BJ (cell line): Measurements from ENCODE around the gene MED31. TPM values are rescaled to one million over a fixed set of nuclear protein-coding genes. Genes with fewer than 3 reads are reported as not detected.
"Not testable (repeated sequence)": the region's sequence is repeated elsewhere in the genome, so short reads cannot be mapped to it uniquely, and the experiment has no call there.

Experiments used
- CTCF ChIA-PET: fragments of 350-600 bp; formaldehyde crosslinking; extraction: SDS; loops from one replicate; lab custom pipeline; 2021; ENCODE audit warnings: antibody characterized with exemption, inconsistent platforms; lab: Yijun Ruan, JAX
- POLR2A ChIA-PET: fragments of 300-600 bp; sonication (Branson Sonifier 250); formaldehyde crosslinking; extraction: SDS; loops from one replicate; lab custom pipeline; 2021; ENCODE audit warnings: antibody characterized with exemption; lab: Charles Lee
- DNase-seq: peaks from one replicate; pipeline ENCODE4 v3.0.0-alpha.2; 2011; ENCODE audit warnings: low read depth
- H3K27me3 ChIP-seq: 2 replicates; pipeline ENCODE4 v1.6.0; 2011; ENCODE audit warnings: low read length; ENCODE audit not compliant: control insufficient read depth, insufficient read depth
- H3K36me3 ChIP-seq: 2 replicates; pipeline ENCODE4 v1.5.1; 2011; ENCODE audit warnings: low read length; ENCODE audit not compliant: control insufficient read depth, insufficient read depth
- H3K4me3 ChIP-seq: 2 replicates; pipeline ENCODE4 v1.5.1; 2011; ENCODE audit warnings: low read depth, mild to moderate bottlenecking, control low read depth, low read length
- polyA plus RNA-seq: library from polyadenylated mRNA; depleted of rRNA; stranded (reverse); fragments of >200 nt; gene quantifications from 2 replicates; pipeline ENCODE4 v1.2.3, GENCODE V29; 2011; rRNA removed
- small RNA-seq: library from RNA; depleted of rRNA; stranded (forward); fragments of <200 nt; gene quantifications from one replicate; pipeline ENCODE3, GENCODE V24; 2012; ENCODE audit warnings: low replicate concordance, low read depth; ENCODE audit not compliant: insufficient read length
- TF ChIP-seq, protein P1 (sequence below): IDR thresholded peaks from 2 replicates; pipeline ENCODE4 v1.5.1; 2011; ENCODE audit warnings: low read depth, mild to moderate bottlenecking, control low read depth, inconsistent platforms, low read length, moderate library complexity; ENCODE audit not compliant: insufficient read depth

Gene MED31
- polyA plus RNA-seq, 1 experiment, result 6.9 TPM

DNA sequence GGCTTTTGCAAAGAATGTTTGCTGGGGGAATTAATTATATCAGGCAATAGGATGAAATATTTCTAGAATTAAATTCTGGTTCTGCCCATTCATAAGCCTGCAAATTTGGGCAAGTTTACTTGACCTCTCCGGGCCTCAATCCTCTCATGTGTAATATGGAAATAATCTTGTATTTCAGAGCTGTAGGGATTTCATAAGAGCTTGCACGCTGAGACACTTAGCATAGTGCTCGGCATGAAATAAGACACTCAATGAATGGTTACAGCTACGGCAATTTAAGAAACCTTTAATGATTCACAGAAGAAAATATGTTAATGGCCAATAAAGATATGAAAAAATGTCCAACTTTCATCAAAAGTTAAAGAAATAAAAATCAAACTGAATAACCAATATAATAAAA lies 54.5 kb downstream of the MED31 start:
- peaks cover 6% of the 10 kb centered on the region for H3K36me3 ChIP-seq

DNA sequence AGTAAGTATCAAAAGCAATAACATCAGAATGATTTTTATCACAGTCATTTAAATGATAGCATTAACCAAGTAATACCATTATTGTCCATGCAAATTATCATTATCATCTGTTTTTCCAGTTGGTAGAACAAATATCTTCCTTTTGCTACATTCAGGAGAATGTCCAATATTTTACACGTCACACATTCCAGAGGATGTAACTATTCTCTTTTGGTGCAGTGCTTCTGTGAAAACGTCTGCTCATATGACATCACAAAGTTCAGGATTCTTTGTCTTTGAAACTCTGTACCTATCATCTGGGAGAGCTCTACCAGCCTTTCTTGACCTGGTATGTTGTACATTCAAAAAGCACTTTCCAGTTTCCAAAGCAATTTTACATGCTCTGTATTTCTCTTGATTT lies 54.9 kb downstream of the MED31 start:
- Histone ChIP-seq H3K4me3 (no peak overlapping the region), H3K36me3 (peaks cover 6% of the 10 kb centered on the region), H3K27me3 (no peaks in the 10 kb centered on the region)
- TF ChIP-seq, protein P1, sequence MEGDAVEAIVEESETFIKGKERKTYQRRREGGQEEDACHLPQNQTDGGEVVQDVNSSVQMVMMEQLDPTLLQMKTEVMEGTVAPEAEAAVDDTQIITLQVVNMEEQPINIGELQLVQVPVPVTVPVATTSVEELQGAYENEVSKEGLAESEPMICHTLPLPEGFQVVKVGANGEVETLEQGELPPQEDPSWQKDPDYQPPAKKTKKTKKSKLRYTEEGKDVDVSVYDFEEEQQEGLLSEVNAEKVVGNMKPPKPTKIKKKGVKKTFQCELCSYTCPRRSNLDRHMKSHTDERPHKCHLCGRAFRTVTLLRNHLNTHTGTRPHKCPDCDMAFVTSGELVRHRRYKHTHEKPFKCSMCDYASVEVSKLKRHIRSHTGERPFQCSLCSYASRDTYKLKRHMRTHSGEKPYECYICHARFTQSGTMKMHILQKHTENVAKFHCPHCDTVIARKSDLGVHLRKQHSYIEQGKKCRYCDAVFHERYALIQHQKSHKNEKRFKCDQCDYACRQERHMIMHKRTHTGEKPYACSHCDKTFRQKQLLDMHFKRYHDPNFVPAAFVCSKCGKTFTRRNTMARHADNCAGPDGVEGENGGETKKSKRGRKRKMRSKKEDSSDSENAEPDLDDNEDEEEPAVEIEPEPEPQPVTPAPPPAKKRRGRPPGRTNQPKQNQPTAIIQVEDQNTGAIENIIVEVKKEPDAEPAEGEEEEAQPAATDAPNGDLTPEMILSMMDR, result no peak
- POLR2A ChIA-PET, result no interaction called here
- DNase-seq, result no peak
- CTCF ChIA-PET, result interaction anchor here (1.0 to 1.8 kb wide), 2 partner anchors 12 to 123 kb away, joined by 3 to 4 read pairs; no protein-coding TSS in a partner anchor

More for the DNA sequence above, 54.5 kb downstream of the MED31 start:
- ChIA-PET POLR2A (interaction anchor here (0.5 kb wide), 1 partner anchor 8 kb away, joined by 11 read pairs; no protein-coding TSS in a partner anchor), CTCF (interaction anchor here (1.0 to 1.8 kb wide), 3 partner anchors 11 to 125 kb away, joined by 3 to 8 read pairs (median 4); no protein-coding TSS in a partner anchor)
- H3K4me3 ChIP-seq, result no peak overlapping the region
- TF ChIP-seq, protein P1, result no peak
- H3K27me3 ChIP-seq, result no peaks in the 10 kb centered on the region
- no peak for DNase-seq

DNA sequence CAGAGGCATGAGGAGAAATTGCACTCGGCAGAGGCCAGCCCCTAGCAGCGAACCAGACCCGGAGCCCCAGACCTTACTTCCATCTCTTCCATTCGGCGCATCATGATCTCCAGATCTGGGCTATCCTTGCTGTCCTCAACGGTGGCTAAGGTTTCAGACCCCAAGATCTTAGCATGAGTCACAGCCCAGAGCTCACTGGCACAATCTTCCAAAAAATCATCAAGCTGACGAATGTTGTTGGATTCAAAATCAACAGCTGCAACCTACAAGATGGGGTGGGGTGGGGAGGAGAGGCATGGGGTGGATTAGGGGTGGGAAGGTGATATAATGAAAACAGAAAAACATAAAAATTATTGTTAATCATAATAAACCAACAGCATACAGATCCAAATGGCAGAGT lies 55.3 kb downstream of the MED31 start:
- Histone ChIP-seq H3K27me3 (no peaks in the 10 kb centered on the region), H3K4me3 (no peak overlapping the region), H3K36me3 (peaks cover 5% of the 10 kb centered on the region)
- TF ChIP-seq, protein P1, result no peak
- no peak for DNase-seq
- CTCF ChIA-PET, result interaction anchor here (1.8 kb wide), 1 partner anchor 122 kb away, joined by 4 read pairs; no protein-coding TSS in a partner anchor
- POLR2A ChIA-PET, result no interaction called here

DNA sequence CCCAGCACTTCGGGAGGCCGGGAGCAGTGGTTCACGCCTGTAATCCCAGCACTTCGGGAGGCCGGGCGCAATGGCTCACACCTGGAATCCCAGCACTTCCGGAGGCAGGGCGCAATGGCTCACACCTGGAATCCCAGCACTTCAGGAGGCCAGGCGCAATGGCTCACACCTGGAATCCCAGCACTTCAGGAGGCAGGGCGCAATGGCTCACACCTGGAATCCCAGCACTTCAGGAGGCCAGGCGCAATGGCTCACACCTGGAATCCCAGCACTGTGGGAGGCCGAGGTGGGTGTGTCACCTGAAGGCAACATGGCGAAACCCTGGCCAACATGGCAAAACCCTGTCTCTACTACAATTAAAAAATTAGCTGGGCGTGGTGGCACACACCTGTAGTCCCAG lies 58.0 kb downstream of the MED31 start:
- H3K27me3 ChIP-seq, DNase-seq, H3K4me3 ChIP-seq, H3K36me3 ChIP-seq, POLR2A ChIA-PET: not testable (repeated sequence)
- CTCF ChIA-PET, result interaction anchor here (0.9 kb wide), 1 partner anchor 120 kb away, joined by 3 read pairs; no protein-coding TSS in a partner anchor

Small RNA genes lying within 50 kb of the gene (small RNA-seq; reads per million reads assigned to genes)
- gene MIR4520-1, result not detected
- not detected for gene RNA5SP435

Other genes starting within 250 kb of the MED31 start
- gene AIPL1, start 216.5 kb downstream of the MED31 start, polyA plus RNA-seq, result not detected in 2 replicates
- 27.0 and 54.5 TPM in 2 replicates for gene PIMREG, start 207.2 kb downstream of the MED31 start, polyA plus RNA-seq
- gene PITPNM3, start 95.0 kb downstream of the MED31 start, polyA plus RNA-seq, result 0.39 and 0.64 TPM in 2 replicates
- gene KIAA0753, start 10.9 kb downstream of the MED31 start, polyA plus RNA-seq, result 5.4 and 7.9 TPM in 2 replicates
- gene TXNDC17, start 10.5 kb downstream of the MED31 start, polyA plus RNA-seq, result 213 TPM in 2 replicates
- gene C17orf100, start 157 bp upstream of the MED31 start, polyA plus RNA-seq, result 2.4 and 2.7 TPM in 2 replicates
- not detected in 2 replicates for gene SLC13A5, start 61.8 kb upstream of the MED31 start, polyA plus RNA-seq
- 10.4 and 12.0 TPM in 2 replicates for gene XAF1, start 104.4 kb upstream of the MED31 start, polyA plus RNA-seq
- 0.04 and 0.07 TPM in 2 replicates for gene FBXO39, start 124.6 kb upstream of the MED31 start, polyA plus RNA-seq
- not detected in 2 replicates for gene TEKT1, start 180.1 kb upstream of the MED31 start, polyA plus RNA-seq